Mucosa of stomach (tissue), 1 donor: ENCODE data around the gene GGNBP2.
"Not testable (repeated sequence)": the region's sequence is repeated elsewhere in the genome, so short reads cannot be mapped to it uniquely, and the experiment has no call there.

Experiments
- H3K27me3 ChIP-seq: one replicate; pipeline ENCODE4 v1.7.0; 2013; ENCODE audit warnings: mild to moderate bottlenecking, low read length; ENCODE audit not compliant: control insufficient read depth, insufficient read depth
- H3K36me3 ChIP-seq: one replicate; pipeline ENCODE4 v1.7.0; 2013; ENCODE audit warnings: low read length; ENCODE audit not compliant: control insufficient read depth, insufficient read depth
- H3K4me1 ChIP-seq: one replicate; pipeline ENCODE4 v1.7.0; 2013; ENCODE audit warnings: mild to moderate bottlenecking, low read length; ENCODE audit not compliant: control insufficient read depth, insufficient read depth
- H3K4me3 ChIP-seq: one replicate; pipeline ENCODE4 v1.7.0; 2013; ENCODE audit warnings: low read length
- H3K9ac ChIP-seq: one replicate; pipeline ENCODE4 v1.7.0; 2013; ENCODE audit warnings: mild to moderate bottlenecking, low read length, moderate library complexity
- H3K9me3 ChIP-seq: one replicate; pipeline ENCODE4 v1.7.0; 2013; ENCODE audit warnings: mild to moderate bottlenecking, low read length, moderate library complexity; ENCODE audit not compliant: control insufficient read depth
- donor health status: Pancreatic carcinoma.

Gene GGNBP2

DNA sequence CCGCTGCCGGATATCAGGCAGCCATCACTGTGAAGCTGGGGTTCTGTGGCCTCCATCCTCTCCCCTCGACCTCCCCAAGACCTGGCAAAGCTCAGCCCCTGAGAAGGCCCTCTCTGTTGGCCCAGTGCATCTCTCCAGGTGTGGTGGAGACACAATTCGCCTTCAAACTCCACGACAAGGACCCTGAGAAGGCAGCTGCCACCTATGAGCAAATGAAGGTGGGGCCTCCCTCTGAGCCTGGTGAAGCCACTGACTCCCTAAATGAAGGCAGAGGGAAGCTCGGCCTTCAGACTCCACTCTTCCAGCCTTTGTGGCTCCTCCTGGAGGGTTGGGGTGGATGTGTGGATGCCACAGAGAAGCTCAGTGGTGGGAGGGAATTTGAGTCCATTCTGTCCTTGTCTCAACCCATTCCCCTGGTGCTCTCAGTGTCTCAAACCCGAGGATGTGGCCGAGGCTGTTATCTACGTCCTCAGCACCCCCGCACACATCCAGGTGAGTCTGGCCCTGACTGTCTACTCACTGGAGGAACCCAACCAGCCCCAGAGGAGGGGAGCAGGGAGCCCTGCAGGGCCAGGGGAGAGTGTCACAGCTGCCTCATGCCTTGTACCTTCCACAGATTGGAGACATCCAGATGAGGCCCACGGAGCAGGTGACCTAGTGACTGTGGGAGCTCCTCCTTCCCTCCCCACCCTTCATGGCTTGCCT lies 55.0 kb downstream of the GGNBP2 start:
- Histone ChIP-seq H3K9me3 (no peaks in the 10 kb centered on the region), H3K36me3 (no peaks in the 10 kb centered on the region), H3K4me1 (peaks cover 36% of the 10 kb centered on the region), H3K27me3 (no peaks in the 10 kb centered on the region), H3K4me3 (no peak overlapping the region), H3K9ac (no peak overlapping the region)

DNA sequence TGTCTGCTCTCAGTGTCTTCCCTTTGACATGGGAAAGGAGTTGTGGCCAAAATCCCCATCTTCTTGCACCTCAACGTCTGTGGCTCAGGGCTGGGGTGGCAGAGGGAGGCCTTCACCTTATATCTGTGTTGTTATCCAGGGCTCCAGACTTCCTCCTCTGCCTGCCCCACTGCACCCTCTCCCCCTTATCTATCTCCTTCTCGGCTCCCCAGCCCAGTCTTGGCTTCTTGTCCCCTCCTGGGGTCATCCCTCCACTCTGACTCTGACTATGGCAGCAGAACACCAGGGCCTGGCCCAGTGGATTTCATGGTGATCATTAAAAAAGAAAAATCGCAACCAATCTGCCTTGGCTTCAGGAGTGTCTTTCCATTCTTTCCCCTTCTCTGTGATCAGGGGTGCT lies 55.7 kb downstream of the GGNBP2 start:
- Histone ChIP-seq H3K27me3 (no peaks in the 10 kb centered on the region), H3K9ac (peak overlapping the region; percentile 73), H3K4me3 (peak overlapping the region; percentile 66), H3K36me3 (no peaks in the 10 kb centered on the region), H3K9me3 (no peaks in the 10 kb centered on the region), H3K4me1 (peaks cover 34% of the 10 kb centered on the region)

DNA sequence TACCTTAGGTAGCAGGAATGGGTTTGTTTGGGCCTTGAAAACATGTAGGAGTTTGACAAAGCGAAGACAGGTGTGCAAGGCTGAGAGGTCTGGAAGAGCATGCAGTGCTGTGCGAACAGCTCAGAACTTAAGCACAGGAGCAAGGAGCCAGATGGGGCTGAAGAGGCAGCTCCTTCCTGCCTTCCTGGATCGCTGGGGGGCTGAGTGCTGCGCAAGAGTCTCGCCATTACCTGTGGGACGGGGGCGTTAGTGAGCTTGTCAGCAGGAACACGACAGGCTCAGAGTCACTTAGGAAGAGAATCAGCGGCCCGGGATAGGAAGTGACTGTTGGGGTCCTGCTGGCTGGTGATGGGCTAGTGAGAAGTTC lies 56.2 kb downstream of the GGNBP2 start:
- Histone ChIP-seq H3K27me3 (no peaks in the 10 kb centered on the region), H3K4me1 (peaks cover 34% of the 10 kb centered on the region), H3K36me3 (no peaks in the 10 kb centered on the region), H3K9ac (peak overlapping the region; percentile 73), H3K4me3 (peak overlapping the region; percentile 66), H3K9me3 (no peaks in the 10 kb centered on the region)

DNA sequence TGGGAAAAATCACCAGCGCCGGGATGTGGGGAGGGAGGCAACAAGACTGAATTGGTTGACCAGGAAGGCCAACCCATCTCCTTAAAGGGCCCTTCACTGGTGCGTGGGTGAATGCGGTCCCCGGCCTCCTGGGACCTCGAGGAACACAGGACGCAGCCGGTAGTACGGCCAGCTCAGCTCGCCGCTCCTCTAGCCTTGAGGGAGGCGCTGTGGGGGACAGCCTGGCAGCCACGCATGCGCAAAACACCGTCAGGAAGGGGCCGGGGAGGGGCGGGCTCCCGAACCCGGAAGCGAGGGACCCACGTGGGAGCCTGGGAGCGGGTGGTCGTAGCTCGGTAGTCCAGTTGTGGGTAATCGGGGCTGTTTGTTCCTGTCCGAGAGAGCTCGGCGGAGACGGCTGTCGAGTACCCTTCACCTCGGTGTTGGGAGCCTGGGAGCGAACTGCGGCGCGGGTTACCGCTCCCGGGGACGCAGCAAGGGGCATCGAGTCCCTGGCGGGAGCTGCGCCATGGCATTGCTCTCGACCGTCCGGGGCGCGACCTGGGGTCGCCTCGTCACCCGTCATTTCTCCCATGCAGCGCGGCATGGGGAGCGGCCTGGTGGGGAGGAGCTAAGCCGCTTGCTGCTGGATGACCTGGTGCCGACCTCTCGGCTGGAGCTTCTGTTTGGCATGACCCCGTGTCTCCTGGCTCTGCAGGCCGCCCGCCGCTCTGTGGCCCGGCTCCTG lies 56.7 kb downstream of the GGNBP2 start, which contains the start of gene MRM1:
Gene MRM1 (plus strand): TSS at position 281 of the 727 bp plus-strand sequence. CDS start 228 bp downstream, at position 509.
- Histone ChIP-seq H3K4me1 (peaks cover 31% of the 10 kb centered on the region), H3K9me3 (no peaks in the 10 kb centered on the region)

DNA sequence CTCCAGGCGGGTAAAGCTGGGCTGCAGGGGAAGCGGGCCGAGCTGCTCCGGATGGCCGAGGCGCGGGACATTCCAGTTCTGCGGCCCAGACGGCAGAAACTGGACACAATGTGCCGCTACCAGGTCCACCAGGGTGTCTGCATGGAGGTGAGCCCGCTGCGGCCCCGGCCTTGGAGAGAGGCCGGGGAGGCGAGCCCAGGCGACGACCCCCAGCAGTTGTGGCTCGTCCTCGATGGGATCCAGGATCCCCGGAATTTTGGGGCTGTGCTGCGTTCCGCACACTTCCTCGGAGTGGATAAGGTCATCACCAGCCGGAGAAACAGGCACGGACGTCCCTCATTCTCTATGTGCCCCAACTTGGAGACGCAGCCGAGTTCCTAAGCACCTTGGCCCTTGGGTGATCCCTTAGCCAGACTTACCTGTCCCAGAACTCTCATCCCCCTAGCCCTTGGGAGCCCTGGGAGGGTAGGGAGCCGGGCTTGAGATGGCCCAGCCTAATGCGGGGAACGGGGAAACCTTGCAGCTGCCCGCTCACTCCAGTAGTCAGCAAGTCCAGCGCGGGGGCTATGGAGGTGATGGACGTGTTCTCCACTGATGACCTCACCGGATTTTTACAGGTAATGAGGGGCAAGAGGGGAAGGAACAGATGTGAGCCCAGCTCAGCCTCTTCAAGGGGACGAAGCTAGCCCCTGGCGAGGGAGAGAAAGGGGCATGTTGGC lies 57.5 kb downstream of the GGNBP2 start:
- Histone ChIP-seq H3K9ac (peak overlapping the region; percentile 73), H3K4me3 (peak overlapping the region; percentile 66), H3K9me3 (no peaks in the 10 kb centered on the region), H3K36me3 (no peaks in the 10 kb centered on the region), H3K27me3 (no peaks in the 10 kb centered on the region), H3K4me1 (peaks cover 24% of the 10 kb centered on the region)

More for the DNA sequence above, 56.7 kb downstream of the GGNBP2 start, which contains the start of gene MRM1:
- H3K9ac ChIP-seq = peak within 1 kb of the TSS; percentile 73
- H3K27me3 ChIP-seq = no peaks in the 10 kb centered on the region
- no peaks in the 10 kb centered on the region for H3K36me3 ChIP-seq
- peak within 1 kb of the TSS; percentile 66 for H3K4me3 ChIP-seq

DNA sequence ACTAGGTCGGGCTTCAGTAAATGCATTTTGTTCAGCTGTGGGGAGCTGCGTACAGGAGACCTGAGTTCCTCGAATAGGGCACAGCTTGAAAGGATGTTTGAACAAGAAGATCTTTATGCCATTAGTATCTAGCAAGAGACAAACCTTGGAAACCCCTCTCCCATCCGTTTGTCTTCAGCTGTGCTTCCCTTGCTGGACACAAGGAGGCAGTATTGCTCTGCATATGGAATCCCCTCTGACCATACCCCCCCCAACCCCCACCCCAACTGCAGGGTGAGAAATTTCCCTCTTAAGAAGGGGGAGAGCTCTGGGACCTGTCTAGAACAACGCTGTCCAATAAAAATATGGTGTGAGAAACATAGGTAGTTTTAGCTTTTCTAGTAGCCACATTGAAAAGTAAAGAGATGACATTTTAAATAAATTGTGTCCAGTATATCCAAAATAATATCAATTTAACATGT lies 58.2 kb downstream of the GGNBP2 start:
- H3K36me3 ChIP-seq = no peaks in the 10 kb centered on the region
- H3K4me3 ChIP-seq = peak overlapping the region; percentile 66
- no peaks in the 10 kb centered on the region for H3K27me3 ChIP-seq
- H3K9me3 ChIP-seq = no peaks in the 10 kb centered on the region
- H3K4me1 ChIP-seq = peaks cover 16% of the 10 kb centered on the region
- peak overlapping the region; percentile 73 for H3K9ac ChIP-seq

DNA sequence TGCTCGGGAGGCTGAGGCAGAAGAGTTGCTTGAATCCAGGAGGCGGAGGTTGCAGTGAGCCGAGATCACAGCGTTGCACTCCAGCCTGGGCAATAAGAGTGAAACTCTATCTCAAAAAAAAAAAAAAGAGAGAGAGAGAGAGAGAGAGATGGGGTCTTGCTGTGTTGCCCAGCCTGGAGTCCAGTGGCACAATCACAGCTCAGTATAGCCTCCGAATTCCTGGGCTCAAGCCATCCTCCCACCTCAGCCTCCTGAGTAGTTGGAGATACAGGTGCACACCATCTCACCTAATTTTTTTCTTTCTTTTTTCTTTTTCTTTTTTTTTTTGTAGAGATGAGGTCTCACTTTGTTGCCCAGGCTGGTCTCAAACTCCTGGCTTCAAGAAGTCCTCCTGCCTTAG lies 60.3 kb downstream of the GGNBP2 start:
- not testable (repeated sequence) for H3K36me3 ChIP-seq, H3K9ac ChIP-seq, H3K4me3 ChIP-seq, H3K9me3 ChIP-seq, H3K27me3 ChIP-seq
- H3K4me1 ChIP-seq = peaks cover 23% of the 10 kb centered on the region

DNA sequence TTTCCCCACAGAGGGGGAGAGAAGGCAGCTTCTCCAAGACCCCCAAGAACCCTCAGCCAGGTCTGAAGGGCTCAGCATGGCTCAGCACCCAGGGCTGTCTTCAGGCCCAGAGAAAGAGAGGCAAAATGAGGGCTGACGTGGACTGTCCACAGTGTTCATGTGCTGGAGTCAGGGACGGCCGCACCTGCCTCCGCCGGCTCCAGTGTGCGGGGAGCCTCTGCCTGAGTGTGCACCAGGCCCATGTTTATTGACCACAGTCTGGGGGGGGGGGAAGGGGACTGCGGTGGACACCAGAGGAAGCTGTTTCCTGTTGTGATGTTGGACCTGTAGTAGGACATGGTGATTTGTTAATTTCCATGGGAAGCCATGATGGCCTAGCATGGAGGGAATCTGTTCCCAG lies 63.6 kb downstream of the GGNBP2 start:
- H3K36me3 ChIP-seq = no peaks in the 10 kb centered on the region
- H3K4me3 ChIP-seq = no peak overlapping the region
- H3K4me1 ChIP-seq = peaks cover 7% of the 10 kb centered on the region
- H3K9me3 ChIP-seq = no peaks in the 10 kb centered on the region
- no peak overlapping the region for H3K9ac ChIP-seq
- peaks cover 7% of the 10 kb centered on the region for H3K27me3 ChIP-seq

DNA sequence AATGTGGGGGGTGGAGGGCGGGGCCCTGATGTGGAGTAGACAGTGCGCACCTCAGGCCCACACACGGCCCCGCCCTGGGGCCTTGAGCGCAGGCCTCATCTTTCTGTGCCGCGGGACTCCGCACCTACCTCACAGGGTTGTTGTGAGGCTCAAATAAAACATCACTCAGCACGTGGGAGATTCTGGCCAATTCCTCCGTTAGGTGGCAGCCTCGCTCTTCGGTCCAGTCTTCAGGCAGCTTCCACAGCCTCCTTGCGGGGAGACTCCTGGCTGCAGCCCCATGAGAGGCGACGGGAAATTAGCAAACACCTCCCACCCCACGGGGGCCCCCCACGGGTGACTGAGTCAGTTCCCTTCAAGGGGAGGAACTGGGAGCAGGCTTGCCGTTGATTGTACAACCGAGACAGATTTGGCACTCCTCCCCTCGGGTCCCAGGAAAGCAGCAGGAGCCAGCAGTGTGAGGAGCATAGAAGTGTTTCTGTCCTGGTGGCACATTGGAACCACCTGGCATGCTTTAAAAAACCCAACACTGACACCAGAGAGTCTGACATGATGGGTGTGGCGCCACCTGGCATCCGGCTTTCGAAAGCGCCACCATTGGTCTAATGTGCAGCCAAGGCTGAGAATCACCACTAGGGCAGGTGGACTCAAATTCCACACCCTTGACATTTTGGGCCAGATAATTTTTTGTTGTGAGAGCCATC lies 64.2 kb downstream of the GGNBP2 start:
- Histone ChIP-seq H3K4me1 (peaks cover 7% of the 10 kb centered on the region), H3K36me3 (no peaks in the 10 kb centered on the region), H3K9me3 (no peaks in the 10 kb centered on the region), H3K4me3 (no peak overlapping the region), H3K27me3 (peaks cover 7% of the 10 kb centered on the region), H3K9ac (no peak overlapping the region)

DNA sequence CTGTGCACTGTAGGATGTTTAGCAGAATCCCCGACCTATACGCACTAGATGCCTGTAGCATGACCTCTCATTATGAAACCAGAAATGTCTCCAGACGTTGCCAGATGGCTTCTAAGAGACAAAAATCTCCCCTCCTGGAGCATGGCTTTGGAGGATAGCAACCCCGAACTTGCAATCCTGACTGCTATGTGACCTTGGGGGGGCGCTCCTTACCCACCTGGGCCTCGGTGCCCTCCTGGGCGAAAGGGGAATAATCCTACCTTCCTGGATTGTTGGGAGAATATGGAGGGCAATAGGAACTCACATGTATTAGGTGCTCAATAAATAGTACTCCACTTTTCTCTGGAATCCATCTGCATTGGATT lies 64.8 kb downstream of the GGNBP2 start:
- H3K27me3 ChIP-seq = peaks cover 7% of the 10 kb centered on the region
- H3K36me3 ChIP-seq = no peaks in the 10 kb centered on the region
- H3K4me3 ChIP-seq = no peak overlapping the region
- H3K9ac ChIP-seq = no peak overlapping the region
- H3K9me3 ChIP-seq = no peaks in the 10 kb centered on the region
- peaks cover 7% of the 10 kb centered on the region for H3K4me1 ChIP-seq

DNA sequence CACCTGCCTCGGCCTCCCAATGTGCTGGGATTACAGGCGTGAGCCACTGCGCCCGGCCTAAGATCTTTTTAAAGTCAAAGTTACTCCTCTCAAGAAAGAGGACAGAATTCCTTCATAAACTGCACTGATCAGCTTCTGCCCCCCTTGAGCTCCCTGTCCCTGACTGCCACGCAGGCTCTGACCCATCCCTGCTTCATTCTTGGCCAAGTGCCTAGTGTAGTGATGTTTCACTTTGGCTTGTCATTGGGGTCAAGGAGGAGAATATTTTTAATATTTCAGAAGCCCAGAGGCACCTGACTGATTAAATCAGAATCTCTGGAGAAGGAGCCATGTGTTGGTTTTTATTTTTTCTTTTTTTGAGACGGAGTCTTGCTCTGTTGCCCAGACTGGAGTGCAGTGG lies 65.8 kb downstream of the GGNBP2 start:
- H3K9me3 ChIP-seq = no peaks in the 10 kb centered on the region
- H3K4me3 ChIP-seq = no peak overlapping the region
- H3K9ac ChIP-seq = no peak overlapping the region
- H3K4me1 ChIP-seq = peaks cover 7% of the 10 kb centered on the region
- peaks cover 7% of the 10 kb centered on the region for H3K27me3 ChIP-seq
- H3K36me3 ChIP-seq = no peaks in the 10 kb centered on the region
